SK-N-SH treated with all-trans-retinoic acid at 6 μM for 48 hours (cell line): ENCODE results near the gene NGEF.
A peak's percentile ranks its signal among the peaks of the same experiment; 100 is the strongest.

ENCODE experiments used
- ATAC-seq: fragments of 200-7000 bp; cut with Tn5 transposase; 3 replicates; pipeline ENCODE4 v1.9.1; 2020; ENCODE audit warnings: mild to moderate bottlenecking, moderate library complexity
- BACH2 ChIP-seq: fragments of 250-450 bp; sonication (Bioruptor Pico); IDR thresholded peaks from 2 replicates; pipeline ENCODE4 v1.9.0; 2021; ENCODE audit warnings: mild to moderate bottlenecking, borderline replicate concordance
- CSDC2 ChIP-seq: fragments of 250-450 bp; sonication (Bioruptor Pico); IDR thresholded peaks from 2 replicates; pipeline ENCODE4 v1.5.0; 2020; ENCODE audit warnings: mild to moderate bottlenecking, moderate library complexity
- ESRRG ChIP-seq: fragments of 250-450 bp; sonication (Bioruptor Pico); IDR thresholded peaks from 2 replicates; pipeline ENCODE4 v1.6.1; 2021; ENCODE audit warnings: mild to moderate bottlenecking
- GLIS3 ChIP-seq: fragments of 250-450 bp; sonication (Bioruptor Pico); IDR thresholded peaks from 2 replicates; pipeline ENCODE4 v1.5.0; 2020; ENCODE audit warnings: mild to moderate bottlenecking, moderate library complexity
- OSR1 ChIP-seq: fragments of 250-450 bp; sonication (Bioruptor Pico); IDR thresholded peaks from 2 replicates; pipeline ENCODE4 v1.8.0; 2022; ENCODE audit warnings: moderate library complexity, mild to moderate bottlenecking, inconsistent platforms
- PPARA ChIP-seq: fragments of 250-450 bp; sonication (Bioruptor Pico); IDR thresholded peaks from 2 replicates; pipeline ENCODE4 v1.5.0; 2020; ENCODE audit warnings: mild to moderate bottlenecking, borderline replicate concordance
- RARB ChIP-seq: fragments of 250-450 bp; sonication (Bioruptor Pico); IDR thresholded peaks from 2 replicates; pipeline ENCODE4 v1.8.0; 2021; ENCODE audit warnings: mild to moderate bottlenecking, moderate library complexity
- SNAI2 ChIP-seq: fragments of 250-450 bp; sonication (Bioruptor Pico); IDR thresholded peaks from 2 replicates; pipeline ENCODE4 v1.5.0; 2020; ENCODE audit warnings: mild to moderate bottlenecking, moderate library complexity
- TCF4 ChIP-seq: fragments of 250-450 bp; sonication (Bioruptor Pico); IDR thresholded peaks from 2 replicates; pipeline ENCODE4 v1.8.0; 2021; ENCODE audit warnings: mild to moderate bottlenecking, moderate library complexity, borderline replicate concordance
- TOX ChIP-seq: fragments of 250-450 bp; sonication (Bioruptor Pico); IDR thresholded peaks from 2 replicates; pipeline ENCODE4 v1.8.0; 2021; ENCODE audit warnings: mild to moderate bottlenecking, moderate library complexity, borderline replicate concordance
- ZC3H10 ChIP-seq: fragments of 250-450 bp; sonication (Bioruptor Pico); IDR thresholded peaks from 2 replicates; pipeline ENCODE4 v1.5.1; 2021; ENCODE audit warnings: mild to moderate bottlenecking, moderate library complexity
- ZFP3 ChIP-seq: fragments of 250-450 bp; sonication (Bioruptor Pico); IDR thresholded peaks from 2 replicates; pipeline ENCODE4 v1.5.0; 2020; ENCODE audit warnings: mild to moderate bottlenecking, moderate library complexity
- ZNF565 ChIP-seq: fragments of 450-650 bp; formaldehyde crosslinking; conservative IDR thresholded peaks from 2 replicates; pipeline ENCODE4 v1.5.0; 2020; ENCODE audit warnings: low read depth, mild to moderate bottlenecking, moderate library complexity
- ZNF70 ChIP-seq: fragments of 450-650 bp; formaldehyde crosslinking; IDR thresholded peaks from 2 replicates; pipeline ENCODE4 v1.5.0; 2020; ENCODE audit warnings: mild to moderate bottlenecking, moderate library complexity
- ZNF8 ChIP-seq: fragments of 450-650 bp; formaldehyde crosslinking; IDR thresholded peaks from 2 replicates; pipeline ENCODE4 v1.5.0; 2020; ENCODE audit warnings: mild to moderate bottlenecking, moderate library complexity
- TF ChIP-seq, protein P1 (sequence below): fragments of 250-450 bp; sonication (Bioruptor Pico); IDR thresholded peaks from 2 replicates; pipeline ENCODE4 v1.8.0; 2021; ENCODE audit warnings: low read depth, mild to moderate bottlenecking, moderate library complexity, borderline replicate concordance
- TF ChIP-seq, protein P2 (sequence below): fragments of 250-450 bp; sonication (Bioruptor Pico); IDR thresholded peaks from 2 replicates; pipeline ENCODE4 v1.5.0; 2020; ENCODE audit warnings: mild to moderate bottlenecking, moderate library complexity
- TF ChIP-seq, protein P3 (sequence below): fragments of 250-450 bp; sonication (Bioruptor Pico); IDR thresholded peaks from 2 replicates; pipeline ENCODE4 v1.5.1; 2021; ENCODE audit warnings: mild to moderate bottlenecking, moderate library complexity
- TF ChIP-seq, protein P4 (sequence below): fragments of 250-450 bp; sonication (Bioruptor Pico); IDR thresholded peaks from 2 replicates; pipeline ENCODE4 v1.8.0; 2020; ENCODE audit warnings: mild to moderate bottlenecking, moderate library complexity, borderline replicate concordance
- TF ChIP-seq, protein P5 (sequence below): fragments of 250-450 bp; sonication (Bioruptor Pico); IDR thresholded peaks from 2 replicates; pipeline ENCODE4 v1.5.1; 2020; ENCODE audit warnings: low read depth, mild to moderate bottlenecking, moderate library complexity

The NGEF gene

DNA sequence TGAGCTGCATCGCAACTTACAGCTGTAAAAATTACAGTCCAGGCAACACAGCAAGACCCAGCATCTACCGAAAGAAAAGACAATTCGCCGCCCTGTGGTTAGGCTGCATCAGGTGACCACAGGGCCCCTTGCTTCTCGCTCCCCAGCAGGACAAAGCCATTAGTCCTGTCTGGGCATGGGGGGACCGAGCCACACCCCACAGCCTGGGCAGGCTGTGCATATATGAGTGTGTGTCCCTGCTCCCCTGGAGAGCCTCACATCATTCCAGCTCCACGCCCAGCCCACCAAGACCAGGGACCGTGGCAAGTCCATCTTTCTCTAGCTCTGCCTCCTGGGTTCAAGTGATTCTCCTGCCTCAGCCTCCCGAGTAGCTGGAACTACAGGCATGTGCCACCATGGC lies 109.1 kb downstream of the NGEF start:
- TF ChIP-seq ZNF8 (CRISPR knock-in tag) (no peak), ZNF565 (CRISPR knock-in tag) (no peak), ZC3H10 (CRISPR knock-in tag) (no peak), BACH2 (no peak), RARB (CRISPR knock-in tag) (no peak), TOX (CRISPR knock-in tag) (no peak), SNAI2 (CRISPR knock-in tag) (no peak), ZFP3 (CRISPR knock-in tag) (no peak), OSR1 (CRISPR knock-in tag) (no peak)
- TF ChIP-seq, protein P1, sequence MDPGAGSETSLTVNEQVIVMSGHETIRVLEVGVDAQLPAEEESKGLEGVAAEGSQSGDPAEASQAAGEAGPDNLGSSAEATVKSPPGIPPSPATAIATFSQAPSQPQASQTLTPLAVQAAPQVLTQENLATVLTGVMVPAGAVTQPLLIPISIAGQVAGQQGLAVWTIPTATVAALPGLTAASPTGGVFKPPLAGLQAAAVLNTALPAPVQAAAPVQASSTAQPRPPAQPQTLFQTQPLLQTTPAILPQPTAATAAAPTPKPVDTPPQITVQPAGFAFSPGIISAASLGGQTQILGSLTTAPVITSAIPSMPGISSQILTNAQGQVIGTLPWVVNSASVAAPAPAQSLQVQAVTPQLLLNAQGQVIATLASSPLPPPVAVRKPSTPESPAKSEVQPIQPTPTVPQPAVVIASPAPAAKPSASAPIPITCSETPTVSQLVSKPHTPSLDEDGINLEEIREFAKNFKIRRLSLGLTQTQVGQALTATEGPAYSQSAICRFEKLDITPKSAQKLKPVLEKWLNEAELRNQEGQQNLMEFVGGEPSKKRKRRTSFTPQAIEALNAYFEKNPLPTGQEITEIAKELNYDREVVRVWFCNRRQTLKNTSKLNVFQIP (CRISPR knock-in tag): no peak
- ATAC-seq: no peak

DNA sequence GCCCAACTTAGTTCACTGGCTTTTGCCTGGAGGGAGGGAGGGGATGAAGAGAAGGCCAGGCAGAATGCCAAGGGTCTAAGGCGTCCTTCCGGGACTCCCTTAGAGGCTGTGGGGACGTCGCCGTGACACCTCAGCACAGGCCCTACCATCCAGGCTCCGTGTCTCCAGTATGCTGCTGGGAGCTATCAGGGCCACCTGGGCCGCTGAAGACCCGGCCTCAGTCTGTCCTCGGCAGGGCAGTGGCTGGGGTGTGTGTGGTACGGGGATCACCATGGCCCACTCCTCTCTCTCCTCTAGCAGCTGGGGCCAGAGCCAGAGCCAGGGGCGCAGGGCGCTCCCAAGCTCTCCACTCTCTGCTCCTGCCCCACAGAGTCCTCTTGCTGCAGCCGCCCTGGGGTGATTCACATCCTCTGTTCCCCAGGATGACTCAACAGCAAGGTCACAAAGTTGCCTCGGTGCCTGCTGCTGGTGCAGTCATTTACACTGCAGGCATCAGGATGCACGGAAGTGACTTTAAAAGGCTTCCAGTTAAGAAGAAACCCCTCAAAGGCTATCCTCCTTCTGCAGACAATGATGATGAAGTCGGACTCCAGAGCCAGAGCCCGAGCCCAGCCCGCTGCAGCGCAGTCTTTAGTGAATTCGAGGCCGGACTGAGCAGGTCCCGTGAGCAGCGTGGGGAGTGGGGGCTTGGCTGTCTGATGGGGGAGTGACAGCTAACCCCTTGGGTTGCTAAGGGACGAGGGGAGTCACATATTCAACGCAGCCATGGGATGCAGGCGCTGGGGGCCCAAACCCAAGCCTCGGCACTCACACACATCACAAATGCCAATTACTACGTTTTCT lies 111.1 kb downstream of the NGEF start:
- TF ChIP-seq GLIS3 (CRISPR knock-in tag) (no peak), SNAI2 (CRISPR knock-in tag) (no peak), ESRRG (CRISPR knock-in tag) (no peak), ZC3H10 (CRISPR knock-in tag) (no peak), TOX (CRISPR knock-in tag) (no peak), ZNF8 (CRISPR knock-in tag) (no peak), CSDC2 (CRISPR knock-in tag) (no peak), OSR1 (CRISPR knock-in tag) (no peak), BACH2 (no peak), TCF4 (no peak)
- TF ChIP-seq, protein P2, sequence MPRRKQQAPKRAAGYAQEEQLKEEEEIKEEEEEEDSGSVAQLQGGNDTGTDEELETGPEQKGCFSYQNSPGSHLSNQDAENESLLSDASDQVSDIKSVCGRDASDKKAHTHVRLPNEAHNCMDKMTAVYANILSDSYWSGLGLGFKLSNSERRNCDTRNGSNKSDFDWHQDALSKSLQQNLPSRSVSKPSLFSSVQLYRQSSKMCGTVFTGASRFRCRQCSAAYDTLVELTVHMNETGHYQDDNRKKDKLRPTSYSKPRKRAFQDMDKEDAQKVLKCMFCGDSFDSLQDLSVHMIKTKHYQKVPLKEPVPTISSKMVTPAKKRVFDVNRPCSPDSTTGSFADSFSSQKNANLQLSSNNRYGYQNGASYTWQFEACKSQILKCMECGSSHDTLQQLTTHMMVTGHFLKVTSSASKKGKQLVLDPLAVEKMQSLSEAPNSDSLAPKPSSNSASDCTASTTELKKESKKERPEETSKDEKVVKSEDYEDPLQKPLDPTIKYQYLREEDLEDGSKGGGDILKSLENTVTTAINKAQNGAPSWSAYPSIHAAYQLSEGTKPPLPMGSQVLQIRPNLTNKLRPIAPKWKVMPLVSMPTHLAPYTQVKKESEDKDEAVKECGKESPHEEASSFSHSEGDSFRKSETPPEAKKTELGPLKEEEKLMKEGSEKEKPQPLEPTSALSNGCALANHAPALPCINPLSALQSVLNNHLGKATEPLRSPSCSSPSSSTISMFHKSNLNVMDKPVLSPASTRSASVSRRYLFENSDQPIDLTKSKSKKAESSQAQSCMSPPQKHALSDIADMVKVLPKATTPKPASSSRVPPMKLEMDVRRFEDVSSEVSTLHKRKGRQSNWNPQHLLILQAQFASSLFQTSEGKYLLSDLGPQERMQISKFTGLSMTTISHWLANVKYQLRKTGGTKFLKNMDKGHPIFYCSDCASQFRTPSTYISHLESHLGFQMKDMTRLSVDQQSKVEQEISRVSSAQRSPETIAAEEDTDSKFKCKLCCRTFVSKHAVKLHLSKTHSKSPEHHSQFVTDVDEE (CRISPR knock-in tag): no peak
- TF ChIP-seq, protein P3, sequence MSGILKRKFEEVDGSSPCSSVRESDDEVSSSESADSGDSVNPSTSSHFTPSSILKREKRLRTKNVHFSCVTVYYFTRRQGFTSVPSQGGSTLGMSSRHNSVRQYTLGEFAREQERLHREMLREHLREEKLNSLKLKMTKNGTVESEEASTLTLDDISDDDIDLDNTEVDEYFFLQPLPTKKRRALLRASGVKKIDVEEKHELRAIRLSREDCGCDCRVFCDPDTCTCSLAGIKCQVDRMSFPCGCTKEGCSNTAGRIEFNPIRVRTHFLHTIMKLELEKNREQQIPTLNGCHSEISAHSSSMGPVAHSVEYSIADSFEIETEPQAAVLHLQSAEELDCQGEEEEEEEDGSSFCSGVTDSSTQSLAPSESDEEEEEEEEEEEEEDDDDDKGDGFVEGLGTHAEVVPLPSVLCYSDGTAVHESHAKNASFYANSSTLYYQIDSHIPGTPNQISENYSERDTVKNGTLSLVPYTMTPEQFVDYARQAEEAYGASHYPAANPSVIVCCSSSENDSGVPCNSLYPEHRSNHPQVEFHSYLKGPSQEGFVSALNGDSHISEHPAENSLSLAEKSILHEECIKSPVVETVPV (CRISPR knock-in tag): no peak
- TF ChIP-seq, protein P4, sequence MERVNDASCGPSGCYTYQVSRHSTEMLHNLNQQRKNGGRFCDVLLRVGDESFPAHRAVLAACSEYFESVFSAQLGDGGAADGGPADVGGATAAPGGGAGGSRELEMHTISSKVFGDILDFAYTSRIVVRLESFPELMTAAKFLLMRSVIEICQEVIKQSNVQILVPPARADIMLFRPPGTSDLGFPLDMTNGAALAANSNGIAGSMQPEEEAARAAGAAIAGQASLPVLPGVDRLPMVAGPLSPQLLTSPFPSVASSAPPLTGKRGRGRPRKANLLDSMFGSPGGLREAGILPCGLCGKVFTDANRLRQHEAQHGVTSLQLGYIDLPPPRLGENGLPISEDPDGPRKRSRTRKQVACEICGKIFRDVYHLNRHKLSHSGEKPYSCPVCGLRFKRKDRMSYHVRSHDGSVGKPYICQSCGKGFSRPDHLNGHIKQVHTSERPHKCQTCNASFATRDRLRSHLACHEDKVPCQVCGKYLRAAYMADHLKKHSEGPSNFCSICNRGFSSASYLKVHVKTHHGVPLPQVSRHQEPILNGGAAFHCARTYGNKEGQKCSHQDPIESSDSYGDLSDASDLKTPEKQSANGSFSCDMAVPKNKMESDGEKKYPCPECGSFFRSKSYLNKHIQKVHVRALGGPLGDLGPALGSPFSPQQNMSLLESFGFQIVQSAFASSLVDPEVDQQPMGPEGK (CRISPR knock-in tag): no peak
- peak; percentile 98 for ATAC-seq

DNA sequence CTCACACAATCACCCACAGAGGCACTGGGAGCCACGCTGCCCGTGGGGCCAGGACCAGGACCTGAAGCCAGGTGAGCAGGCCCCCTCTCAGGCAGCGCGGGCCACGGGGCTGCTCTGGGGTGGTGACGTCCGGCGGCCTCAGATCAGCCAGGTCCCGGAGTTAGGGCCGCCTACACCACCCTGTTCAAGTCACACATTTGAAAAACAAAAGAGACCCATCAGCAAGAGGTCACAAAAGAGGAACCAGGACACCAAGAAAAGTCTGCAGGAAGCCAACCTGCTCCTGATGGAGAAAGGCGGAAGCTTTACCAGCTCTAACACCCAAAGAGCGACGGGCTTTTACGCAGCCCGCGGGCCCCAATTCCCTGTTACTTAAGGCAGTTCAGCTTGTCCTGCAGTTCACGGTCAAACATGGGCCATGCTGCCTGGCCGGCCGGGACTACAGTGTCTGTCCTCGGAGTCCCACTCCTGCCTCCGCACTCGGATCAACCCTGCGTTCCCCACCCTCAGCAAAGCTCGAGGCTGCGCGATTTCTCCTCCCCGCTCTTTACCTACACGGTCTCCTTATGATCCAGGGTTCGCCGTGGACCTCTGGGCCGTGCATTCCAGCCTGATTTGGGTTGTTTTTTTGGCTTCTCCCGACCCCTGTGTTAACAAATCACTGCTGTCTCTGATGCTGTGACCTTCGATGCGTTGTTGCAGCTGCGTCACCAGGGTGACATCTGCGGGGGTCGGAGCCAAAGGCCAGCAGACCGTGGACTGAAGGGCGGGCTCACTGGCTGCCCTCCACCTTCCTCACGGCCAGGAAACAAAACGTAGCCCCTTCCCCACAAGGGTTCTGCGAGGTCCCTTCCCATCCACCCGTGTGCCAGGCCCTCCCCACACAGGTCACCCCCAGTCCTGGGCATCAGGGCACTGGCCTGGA lies 112.0 kb downstream of the NGEF start:
- TF ChIP-seq BACH2 (no peak), PPARA (no peak), ZNF70 (CRISPR knock-in tag) (no peak), TOX (CRISPR knock-in tag) (no peak)
- TF ChIP-seq, protein P5, sequence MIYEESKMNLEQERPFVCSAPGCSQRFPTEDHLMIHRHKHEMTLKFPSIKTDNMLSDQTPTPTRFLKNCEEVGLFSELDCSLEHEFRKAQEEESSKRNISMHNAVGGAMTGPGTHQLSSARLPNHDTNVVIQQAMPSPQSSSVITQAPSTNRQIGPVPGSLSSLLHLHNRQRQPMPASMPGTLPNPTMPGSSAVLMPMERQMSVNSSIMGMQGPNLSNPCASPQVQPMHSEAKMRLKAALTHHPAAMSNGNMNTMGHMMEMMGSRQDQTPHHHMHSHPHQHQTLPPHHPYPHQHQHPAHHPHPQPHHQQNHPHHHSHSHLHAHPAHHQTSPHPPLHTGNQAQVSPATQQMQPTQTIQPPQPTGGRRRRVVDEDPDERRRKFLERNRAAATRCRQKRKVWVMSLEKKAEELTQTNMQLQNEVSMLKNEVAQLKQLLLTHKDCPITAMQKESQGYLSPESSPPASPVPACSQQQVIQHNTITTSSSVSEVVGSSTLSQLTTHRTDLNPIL (CRISPR knock-in tag): no peak
- ATAC-seq: no peak
